HCT116 (cell line): ENCODE data around the gene CYTL1. TPM values are rescaled to one million over a fixed set of nuclear protein-coding genes. Genes with fewer than 3 reads are reported as not detected.

Experiments used
- ATAC-seq: fragments of 200-7000 bp; cut with Tn5 transposase; 2 replicates; pipeline ENCODE4 v1.9.1; 2020; ENCODE audit warnings: mild to moderate bottlenecking, moderate library complexity
- BruUV-seq: library from RNA; stranded (reverse); fragments of 400-500 nt; replicated peaks from 2 replicates; lab custom pipeline; 2021; lab: Mats Ljungman, UMichigan
- CTCF ChIA-PET: fragments of 300-600 bp; sonication (Branson Sonifier 250); formaldehyde crosslinking; loops from one replicate; lab custom pipeline; 2021; ENCODE audit warnings: antibody characterized with exemption; lab: Charles Lee
- POLR2A ChIA-PET: fragments of 300-600, 350-600 bp; sonication (Branson Sonifier 250); formaldehyde crosslinking; loops from one replicate; lab custom pipeline; 2021; ENCODE audit warnings: antibody characterized with exemption; lab: Charles Lee
- RAD21 ChIA-PET, 2 experiments: fragments of 300-600 bp; sonication (Branson Sonifier 250); formaldehyde crosslinking; loops; one replicate each; lab custom pipeline; 2023; ENCODE audit warnings: low total read pairs in 2 of 2; ENCODE audit not compliant: uncharacterized antibody in 2 of 2, unreplicated experiment in 2 of 2, low non-redundant PET in 1 of 2; lab: Charles Lee
- DNase-seq: peaks from one replicate; pipeline ENCODE4 v3.0.0-alpha.2; 2010; ENCODE audit warnings: low read depth, low spot score
- H2AFZ ChIP-seq: fragments of 200-600 bp; shearing (Covaris generic), sonication (generic); 2 replicates; pipeline ENCODE4 v1.6.1; 2017; ENCODE audit warnings: low read depth, mixed run types, mixed read lengths, antibody characterized with exemption, low read length; ENCODE audit not compliant: poor library complexity, severe bottlenecking
- H3K27ac ChIP-seq: 2 replicates; pipeline ENCODE4 v1.5.1; 2012; ENCODE audit warnings: low read depth, low read length
- H3K27me3 ChIP-seq: fragments of 200-600 bp; sonication (generic); 2 replicates; pipeline ENCODE4 v1.6.1; 2016; ENCODE audit warnings: mixed run types, low read length, mixed read lengths; ENCODE audit not compliant: insufficient read depth
- H3K36me3 ChIP-seq, 2 experiments: fragments of 200-500 bp in 1 of 2; fragments of 200-600 bp in 1 of 2; sonication (Bioruptor generic) in 1 of 2; sonication (generic) in 1 of 2; 2 replicates each; pipeline versions ENCODE4 v1.5.1 to v1.6.1; 2014 to 2016; ENCODE audit warnings: low read length in 2 of 2, inconsistent platforms in 1 of 2, mixed read lengths in 1 of 2, mixed run types in 1 of 2; ENCODE audit not compliant: insufficient read depth in 2 of 2, control insufficient read depth in 1 of 2
- H3K4me1 ChIP-seq, 2 experiments: fragments of 200-600 bp in 1 of 2; sonication (generic) in 1 of 2; 2 replicates each; pipeline versions ENCODE4 v1.5.1 to v1.6.1; 2012 to 2017; ENCODE audit warnings: low read length in 2 of 2, inconsistent platforms in 1 of 2, mild to moderate bottlenecking in 1 of 2, mixed read lengths in 1 of 2, mixed run types in 1 of 2, moderate library complexity in 1 of 2; ENCODE audit not compliant: insufficient read depth in 2 of 2, control insufficient read depth in 1 of 2
- H3K4me2 ChIP-seq: fragments of 200-600 bp; sonication (generic); 2 replicates; pipeline ENCODE4 v1.6.1; 2017; ENCODE audit warnings: mixed run types, low read length, mixed read lengths
- H3K4me3 ChIP-seq, 2 experiments: fragments of 200-600 bp in 1 of 2; sonication (generic) in 1 of 2; replicated peaks in 1 of 2; 2 replicates each; pipeline ENCODE4 v1.5.1; 2011 to 2016; ENCODE audit warnings: low read length in 2 of 2, control low read depth in 1 of 2, low read depth in 1 of 2, mild to moderate bottlenecking in 1 of 2, mixed read lengths in 1 of 2, mixed run types in 1 of 2
- H3K79me2 ChIP-seq: fragments of 200-600 bp; sonication (generic); 2 replicates; pipeline ENCODE4 v1.6.1; 2017; ENCODE audit warnings: mild to moderate bottlenecking, mixed run types, low read length, moderate library complexity, mixed read lengths; ENCODE audit not compliant: insufficient read depth
- H3K9ac ChIP-seq: fragments of 200-600 bp; sonication (generic); 2 replicates; pipeline ENCODE4 v1.6.1; 2016; ENCODE audit warnings: low read length, mixed read lengths
- H3K9me2 ChIP-seq: fragments of 200-600 bp; sonication (generic), shearing (Covaris generic); 2 replicates; pipeline ENCODE4 v1.6.1; 2017; ENCODE audit warnings: mixed run types, mild to moderate bottlenecking, moderate library complexity; ENCODE audit not compliant: insufficient read depth
- H3K9me3 ChIP-seq, 2 experiments: fragments of 200-500 bp in 1 of 2; fragments of 200-600 bp in 1 of 2; sonication (Bioruptor generic) in 1 of 2; sonication (generic) in 1 of 2; 2 replicates each; pipeline ENCODE4 v1.6.1; 2014 to 2017; ENCODE audit warnings: low read length in 2 of 2, mixed read lengths in 2 of 2, inconsistent platforms in 1 of 2, low read depth in 1 of 2, mild to moderate bottlenecking in 1 of 2, mixed run types in 1 of 2, moderate library complexity in 1 of 2; ENCODE audit not compliant: control insufficient read depth in 1 of 2, insufficient read depth in 1 of 2
- H4K20me1 ChIP-seq: fragments of 200-600 bp; sonication (generic), shearing (Covaris generic); 2 replicates; pipeline ENCODE4 v1.6.1; 2017; ENCODE audit warnings: mixed run types, mild to moderate bottlenecking, moderate library complexity; ENCODE audit not compliant: insufficient read depth
- CEBPB ChIP-seq: IDR thresholded peaks from 2 replicates; pipeline ENCODE4 v1.6.1; 2012; ENCODE audit warnings: low read depth
- CTCF ChIP-seq, 3 experiments: fragments of 200-600 bp in 1 of 3; sonication (generic) in 1 of 3; IDR thresholded peaks in 2 of 3; conservative IDR thresholded peaks in 1 of 3; 2 replicates each; pipeline ENCODE4 v1.5.1; 2012 to 2017; ENCODE audit warnings: low read depth in 2 of 3, low read length in 2 of 3, antibody characterized with exemption in 1 of 3, borderline replicate concordance in 1 of 3, control low read depth in 1 of 3, mild to moderate bottlenecking in 1 of 3, mixed read lengths in 1 of 3, mixed run types in 1 of 3, moderate library complexity in 1 of 3; ENCODE audit not compliant: insufficient read depth in 1 of 3
- EGR1 ChIP-seq: IDR thresholded peaks from 2 replicates; pipeline ENCODE4 v1.6.1; 2012; ENCODE audit warnings: low read depth
- ELF1 ChIP-seq: IDR thresholded peaks from 2 replicates; pipeline ENCODE4 v1.6.1; 2012; ENCODE audit warnings: low read depth, borderline replicate concordance
- EZH2 ChIP-seq: fragments of 200-600 bp; sonication (generic); IDR thresholded peaks from 2 replicates; pipeline ENCODE4 v1.6.1; 2017; ENCODE audit warnings: antibody characterized with exemption, mixed run types
- EZH2phosphoT487 ChIP-seq: fragments of 200-600 bp; IDR thresholded peaks from 2 replicates; pipeline ENCODE4 v1.6.1; 2018; ENCODE audit warnings: antibody characterized with exemption, borderline replicate concordance
- FOSL1 ChIP-seq: IDR thresholded peaks from 2 replicates; pipeline ENCODE4 v1.6.1; 2012; ENCODE audit warnings: low read depth
- JUND ChIP-seq: IDR thresholded peaks from 2 replicates; pipeline ENCODE4 v1.6.1; 2012
- MAX ChIP-seq: IDR thresholded peaks from 2 replicates; pipeline ENCODE4 v1.6.1; 2012
- POLR2A ChIP-seq: IDR thresholded peaks from 2 replicates; pipeline ENCODE4 v1.7.0; 2011; ENCODE audit warnings: borderline replicate concordance; ENCODE audit not compliant: insufficient read depth, insufficient read length; ENCODE audit errors: extremely low read depth
- POLR2AphosphoS5 ChIP-seq: IDR thresholded peaks from 2 replicates; pipeline ENCODE4 v1.6.1; 2011; ENCODE audit warnings: mild to moderate bottlenecking, low read depth, low read length, moderate library complexity
- RAD21 ChIP-seq: IDR thresholded peaks from 2 replicates; pipeline ENCODE4 v1.6.1; 2012; ENCODE audit warnings: low read depth, mild to moderate bottlenecking
- SRF ChIP-seq: IDR thresholded peaks from 2 replicates; pipeline ENCODE4 v1.6.1; 2012; ENCODE audit warnings: low read depth
- TCF7L2 ChIP-seq: IDR thresholded peaks from 2 replicates; pipeline ENCODE4 v1.7.0; 2011; ENCODE audit warnings: borderline replicate concordance, inconsistent platforms; ENCODE audit not compliant: insufficient read depth, insufficient read length; ENCODE audit errors: extremely low read depth
- intact Hi-C: fragments of 100-400 bp; cut with micrococcal nuclease; formaldehyde crosslinking; loops from 2 replicates; pipeline ENCODE4 v1.10.0; 2022
- total RNA-seq: library from RNA; stranded (reverse); gene quantifications from one replicate; pipeline ENCODE4 v1.2.1, GENCODE V29; 2021; ENCODE audit not compliant: unreplicated experiment
- TF ChIP-seq, protein P1 (sequence below): IDR thresholded peaks from 2 replicates; pipeline ENCODE4 v1.6.1; 2012

The CYTL1 gene
- total RNA-seq, 1 experiment from 2014 or later: not detected

GRCh38 chr4:5010984-5011383 is 8.3 kb downstream of the CYTL1 start:
- DNase-seq: no peak
- no peak overlapping the region for H3K9ac ChIP-seq
- intact Hi-C loops: no loop called here
- no peaks in the 10 kb centered on the region for H3K79me2 ChIP-seq
- H4K20me1 ChIP-seq: no peaks in the 10 kb centered on the region
- H3K4me3 ChIP-seq: no peak overlapping the region
- no peaks in the 10 kb centered on the region for H3K4me1 ChIP-seq
- no peak overlapping the region for H2AFZ ChIP-seq
- no peak overlapping the region for H3K27ac ChIP-seq
- peaks cover 75% of the 10 kb centered on the region for H3K27me3 ChIP-seq
- ChIA-PET POLR2A (no interaction called here), RAD21 (no interaction called here), CTCF (no interaction called here)
- no peaks in the 10 kb centered on the region for H3K9me2 ChIP-seq
- ATAC-seq: no peak
- BruUV-seq: no TSS peak
- no peak for TF ChIP-seq CTCF (IDR thresholded peaks at IDR 0.05 in 2 of 3, conservative IDR thresholded peaks at IDR 0.05 in 1 of 3; ENCODE audit: borderline replicate concordance in 1 of 3, insufficient read depth in 1 of 3, low read depth in 2 of 3, low read length in 2 of 3)
- TF ChIP-seq MAX: no peak
- no peak for TF ChIP-seq EGR1
- TF ChIP-seq EZH2phosphoT487: no peak
- TF ChIP-seq FOSL1: no peak
- TF ChIP-seq, protein P1, sequence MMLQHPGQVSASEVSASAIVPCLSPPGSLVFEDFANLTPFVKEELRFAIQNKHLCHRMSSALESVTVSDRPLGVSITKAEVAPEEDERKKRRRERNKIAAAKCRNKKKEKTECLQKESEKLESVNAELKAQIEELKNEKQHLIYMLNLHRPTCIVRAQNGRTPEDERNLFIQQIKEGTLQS: no peak
- no peak for TF ChIP-seq ELF1
- TF ChIP-seq RAD21: no peak
- TF ChIP-seq SRF: no peak
- TF ChIP-seq JUND: no peak
- TF ChIP-seq POLR2AphosphoS5: no peak
- TF ChIP-seq EZH2: no peak
- no peak for TF ChIP-seq POLR2A
- TF ChIP-seq TCF7L2: no peak
- no peak for TF ChIP-seq CEBPB
- no peak overlapping the region for H3K4me2 ChIP-seq
- H3K9me3 ChIP-seq: no peaks in the 10 kb centered on the region
- no peaks in the 10 kb centered on the region for H3K36me3 ChIP-seq
